ENCODE measurements around the gene ARFRP1. TPM values are rescaled to one million over a fixed set of nuclear protein-coding genes. Genes with fewer than 3 reads are reported as not detected.

The ARFRP1 gene
- polyA plus RNA-seq (2013, experiment 1 of 2; ENCODE audit: insufficient read length) = 36.9 TPM
- polyA plus RNA-seq (2013, experiment 2 of 2; ENCODE audit: insufficient read length) = 35.7 TPM

GRCh38 chr20:63707558-63708300, at the start of gene ARFRP1, which contains the start of gene ZGPAT:
TSS of gene ARFRP1 (minus strand) at chr20:63707976. CDS start at chr20:63707091, 885 bp downstream.
TSS of gene ZGPAT (plus strand) at chr20:63708039. CDS start at chr20:63708581, 542 bp downstream.
- peak; percentile 79 for DNase-seq

- no peak for DNase-seq
These were observed 48.8 kb upstream of the ARFRP1 start for GRCh38 chr20:63756648-63756991.

- DNase-seq = no peak
These were observed 48.3 kb upstream of the ARFRP1 start for GRCh38 chr20:63755933-63756647.

- DNase-seq = no peak
These were observed 46.2 kb upstream of the ARFRP1 start for GRCh38 chr20:63754008-63754407.

- no peak for DNase-seq
These were observed 45.6 kb upstream of the ARFRP1 start for GRCh38 chr20:63753381-63753780.

- DNase-seq = no peak
These were observed 44.8 kb upstream of the ARFRP1 start for GRCh38 chr20:63752411-63753101.

- no peak for DNase-seq
These were observed 43.9 kb upstream of the ARFRP1 start for GRCh38 chr20:63751471-63752271.

- DNase-seq = no peak
These were observed 43.2 kb upstream of the ARFRP1 start for GRCh38 chr20:63750807-63751470.

- no peak for DNase-seq
These were observed 42.1 kb upstream of the ARFRP1 start for GRCh38 chr20:63749597-63750508.

GRCh38 chr20:63748934-63749270, 41.1 kb upstream of the ARFRP1 start:
- DNase-seq = no peak

- DNase-seq = no peak
These were observed 40.5 kb upstream of the ARFRP1 start for GRCh38 chr20:63748070-63748933.

GRCh38 chr20:63747622-63748069, 39.9 kb upstream of the ARFRP1 start:
- DNase-seq = no peak

GRCh38 chr20:63746751-63747315, 39.1 kb upstream of the ARFRP1 start:
- no peak for DNase-seq

GRCh38 chr20:63745961-63746731, 38.4 kb upstream of the ARFRP1 start:
- no peak for DNase-seq

- DNase-seq = no peak
These were observed 37.6 kb upstream of the ARFRP1 start for GRCh38 chr20:63745424-63745805.

GRCh38 chr20:63744574-63745423, 37.0 kb upstream of the ARFRP1 start:
- DNase-seq = no peak

- DNase-seq = no peak
These were observed 36.4 kb upstream of the ARFRP1 start for GRCh38 chr20:63744158-63744557.

Measured in fibroblast of skin of abdomen (primary cell).